Liver (tissue), 9 donors: Measurements from ENCODE around the gene ZYG11B. TPM values are rescaled to one million over a fixed set of nuclear protein-coding genes. Genes with fewer than 3 reads are reported as not detected.
"Not testable (repeated sequence)": the region's sequence is repeated elsewhere in the genome, so short reads cannot be mapped to it uniquely, and the experiment has no call there.

Experiments used
- DNase-seq: peaks from one replicate; pipeline ENCODE4 v3.0.0-alpha.2; 2017; ENCODE audit warnings: low spot score
- H3K27ac ChIP-seq, 2 donors: one replicate each; pipeline ENCODE4 v1.7.0; 2013; ENCODE audit warnings: inconsistent platforms in 2 of 2, low read length in 2 of 2, control low read depth in 1 of 2, low read depth in 1 of 2, mild to moderate bottlenecking in 1 of 2
- H3K27me3 ChIP-seq, 4 donors: one replicate each; pipeline versions ENCODE4 v1.6.1 to v1.7.0; 2013; ENCODE audit warnings: low read length in 3 of 4, inconsistent platforms in 1 of 4, mild to moderate bottlenecking in 1 of 4, moderate library complexity in 1 of 4; ENCODE audit not compliant: control insufficient read depth in 4 of 4, insufficient read depth in 4 of 4
- H3K36me3 ChIP-seq, 4 donors: one replicate each; pipeline versions ENCODE4 v1.6.1 to v1.7.0; 2013; ENCODE audit warnings: low read length in 3 of 4, mild to moderate bottlenecking in 3 of 4, low read depth in 1 of 4, moderate library complexity in 1 of 4; ENCODE audit not compliant: control insufficient read depth in 4 of 4, insufficient read depth in 3 of 4
- H3K4me1 ChIP-seq, 4 donors: one replicate each; pipeline versions ENCODE4 v1.6.1 to v1.7.0; 2013; ENCODE audit warnings: low read length in 3 of 4, mild to moderate bottlenecking in 3 of 4, moderate library complexity in 1 of 4; ENCODE audit not compliant: control insufficient read depth in 4 of 4, insufficient read depth in 4 of 4
- H3K4me3 ChIP-seq, 3 donors: one replicate each; pipeline versions ENCODE4 v1.6.1 to v1.7.0; 2013; ENCODE audit warnings: low read length in 3 of 3, control low read depth in 1 of 3, low read depth in 1 of 3, mild to moderate bottlenecking in 1 of 3
- H3K9ac ChIP-seq, 2 donors: one replicate each; pipeline ENCODE4 v1.7.0; 2013; ENCODE audit warnings: low read length in 2 of 2, mild to moderate bottlenecking in 2 of 2, moderate library complexity in 2 of 2, control low read depth in 1 of 2, low read depth in 1 of 2
- H3K9me3 ChIP-seq, 4 donors: one replicate each; pipeline versions ENCODE4 v1.6.1 to v1.7.0; 2013; ENCODE audit warnings: low read length in 3 of 4; ENCODE audit not compliant: control insufficient read depth in 4 of 4
- ATF3 ChIP-seq: IDR thresholded peaks from 2 replicates; pipeline ENCODE4 v1.6.1; 2016; ENCODE audit warnings: antibody characterized with exemption
- CTCF ChIP-seq: fragments of 150-350 bp; IDR thresholded peaks from 2 replicates; pipeline ENCODE4 v1.5.1; 2017; ENCODE audit warnings: improper control_type of control experiment, low read depth, low read length; ENCODE audit not compliant: missing input control
- EGR1 ChIP-seq, 2 donors: IDR thresholded peaks; 2 replicates each; pipeline ENCODE4 v1.6.1; 2016 to 2018; ENCODE audit warnings: antibody characterized with exemption in 2 of 2, low read depth in 2 of 2
- GABPA ChIP-seq, 2 donors: IDR thresholded peaks in 1 of 2; conservative IDR thresholded peaks in 1 of 2; 2 replicates each; pipeline ENCODE4 v1.6.1; 2016; ENCODE audit warnings: antibody characterized with exemption in 2 of 2, mild to moderate bottlenecking in 1 of 2, moderate library complexity in 1 of 2
- HNF4A ChIP-seq, 2 donors: conservative IDR thresholded peaks; 2 replicates each; pipeline ENCODE4 v1.6.1; 2016; ENCODE audit warnings: antibody characterized with exemption in 2 of 2, mild to moderate bottlenecking in 2 of 2
- HNF4G ChIP-seq: IDR thresholded peaks from 2 replicates; pipeline ENCODE4 v1.6.1; 2016; ENCODE audit warnings: antibody characterized with exemption
- JUND ChIP-seq, 2 donors: IDR thresholded peaks; 2 replicates each; pipeline ENCODE4 v1.6.1; 2016; ENCODE audit warnings: antibody characterized with exemption in 2 of 2
- NR2F2 ChIP-seq: IDR thresholded peaks from 2 replicates; pipeline ENCODE4 v1.6.1; 2016; ENCODE audit warnings: antibody characterized with exemption
- RAD21 ChIP-seq, 2 donors: IDR thresholded peaks; 2 replicates each; pipeline ENCODE4 v1.6.1; 2016; ENCODE audit warnings: antibody characterized with exemption in 2 of 2, mild to moderate bottlenecking in 2 of 2
- REST ChIP-seq: IDR thresholded peaks from 2 replicates; pipeline ENCODE4 v1.6.1; 2016; ENCODE audit warnings: antibody characterized with exemption, mild to moderate bottlenecking
- RXRA ChIP-seq, 2 donors: IDR thresholded peaks; 2 replicates each; pipeline ENCODE4 v1.6.1; 2017 to 2018; ENCODE audit warnings: antibody characterized with exemption in 2 of 2, mild to moderate bottlenecking in 1 of 2
- SP1 ChIP-seq: IDR thresholded peaks from 2 replicates; pipeline ENCODE4 v1.6.1; 2018; ENCODE audit warnings: antibody characterized with exemption, mild to moderate bottlenecking
- TAF1 ChIP-seq: conservative IDR thresholded peaks from 2 replicates; pipeline ENCODE4 v1.6.1; 2016; ENCODE audit warnings: antibody characterized with exemption, mild to moderate bottlenecking
- YY1 ChIP-seq: IDR thresholded peaks from 2 replicates; pipeline ENCODE4 v1.6.1; 2016; ENCODE audit warnings: antibody characterized with exemption, mild to moderate bottlenecking
- ZBTB33 ChIP-seq: IDR thresholded peaks from 2 replicates; pipeline ENCODE4 v1.6.1; 2016; ENCODE audit warnings: antibody characterized with exemption
- WGBS: extraction: QIAGEN DNeasy Blood & Tissue Kit; methylation state at CpG from one replicate; pipeline ENCODE4 v1.1.7; 2013; 5-methylcytosine and 5-hydroxymethylcytosine counted together
- polyA plus RNA-seq, 2 donors: library from polyadenylated mRNA; stranded (reverse) in 1 of 2; unstranded in 1 of 2; fragments of 200-250 nt in 1 of 2; fragments of >200 nt in 1 of 2; fragmentation: Nextera tagmentation in 1 of 2; extraction: Ambion mirVana in 1 of 2; gene quantifications; one replicate each; pipeline versions ENCODE4 v1.2.1 to v1.2.3, GENCODE V29; 2013 to 2015
- total RNA-seq, 2 donors: library from RNA; depleted of rRNA; stranded (reverse); fragments of >200 nt; gene quantifications; one replicate each; pipeline ENCODE4 v1.2.3, GENCODE V29; 2014
- donor health status: healthy.
- donor health status: healthy.
- donor health status: healthy.
- donor health status: healthy.
- donor health status: healthy.

The ZYG11B gene
- total and polyA plus RNA-seq, 4 donors = 6.1 to 111 (median 15.5) TPM

GRCh38 chr1:52771384-52771783 lies 45.1 kb downstream of the ZYG11B start (continued):
- TF ChIP-seq RXRA (IDR thresholded peaks at IDR 0.05) (no peak), GABPA (IDR thresholded peaks at IDR 0.05 in 1 of 2, conservative IDR thresholded peaks at IDR 0.05 in 1 of 2) (no peak), ATF3 (no peak), RAD21 (IDR thresholded peaks at IDR 0.05) (no peak)

GRCh38 chr1:52786148-52786547 lies 59.9 kb downstream of the ZYG11B start:
- 98% methylated on average over 4 of the region's 4 CpGs for WGBS
- Histone ChIP-seq H3K36me3 (peaks cover 3 to 51% (median 32%) of the 10 kb centered on the region in 4 donors), H3K27me3 (no peaks in the 10 kb centered on the region), H3K9ac (no peak overlapping the region), H3K4me1 (no peaks in the 10 kb centered on the region), H3K4me3 (no peak overlapping the region), H3K27ac (no peak overlapping the region), H3K9me3 (no peaks in the 10 kb centered on the region)
- DNase-seq = no peak
- TF ChIP-seq JUND (IDR thresholded peaks at IDR 0.05) (no peak), CTCF (no peak), GABPA (IDR thresholded peaks at IDR 0.05 in 1 of 2, conservative IDR thresholded peaks at IDR 0.05 in 1 of 2) (no peak), SP1 (no peak), ZBTB33 (no peak), RXRA (IDR thresholded peaks at IDR 0.05) (no peak), TAF1 (no peak), HNF4G (no peak), ATF3 (no peak), EGR1 (IDR thresholded peaks at IDR 0.05; ENCODE audit: low read depth in 2 of 2) (no peak), HNF4A (conservative IDR thresholded peaks at IDR 0.05) (no peak)

GRCh38 chr1:52790429-52790828 lies 64.2 kb downstream of the ZYG11B start:
- peaks cover 2 to 34% (median 25%) of the 10 kb centered on the region in 4 donors for H3K36me3 ChIP-seq
- not testable (repeated sequence) for H3K9ac ChIP-seq, DNase-seq, H3K4me3 ChIP-seq, H3K27ac ChIP-seq, H3K9me3 ChIP-seq, H3K27me3 ChIP-seq, H3K4me1 ChIP-seq
- WGBS = 98% methylated on average over 12 of the region's 12 CpGs

GRCh38 chr1:52792036-52792435 lies 65.8 kb downstream of the ZYG11B start:
- Histone ChIP-seq H3K27ac (no peak overlapping the region), H3K4me3 (no peak overlapping the region), H3K36me3 (peaks cover 0 to 22% (median 19%) of the 10 kb centered on the region in 4 donors), H3K9ac (no peak overlapping the region), H3K27me3 (no peaks in the 10 kb centered on the region), H3K9me3 (no peaks in the 10 kb centered on the region), H3K4me1 (no peaks in the 10 kb centered on the region)
- DNase-seq = no peak
- 75% methylated on average over 1 of the region's 1 CpG for WGBS
- TF ChIP-seq ZBTB33 (no peak), REST (no peak), TAF1 (no peak), YY1 (no peak), SP1 (no peak), NR2F2 (no peak), HNF4G (no peak)
